OCI-LY1 (cell line): ENCODE data around the gene BCKDK.

Source experiments
- EZH2 ChIP-seq: fragments of 200-600 bp; sonication (generic), shearing (Covaris generic); IDR thresholded peaks from 2 replicates; pipeline ENCODE4 v1.8.0; 2017; ENCODE audit warnings: borderline replicate concordance, mixed run types, mild to moderate bottlenecking, antibody characterized with exemption, low read length, moderate library complexity, mixed read lengths
- TF ChIP-seq, protein P1 (sequence below): fragments of 200-600 bp; sonication (generic), shearing (Covaris generic); IDR thresholded peaks from 2 replicates; pipeline ENCODE4 v1.5.1; 2017; ENCODE audit warnings: mild to moderate bottlenecking, antibody characterized with exemption, low read length, moderate library complexity, mixed read lengths

DNA sequence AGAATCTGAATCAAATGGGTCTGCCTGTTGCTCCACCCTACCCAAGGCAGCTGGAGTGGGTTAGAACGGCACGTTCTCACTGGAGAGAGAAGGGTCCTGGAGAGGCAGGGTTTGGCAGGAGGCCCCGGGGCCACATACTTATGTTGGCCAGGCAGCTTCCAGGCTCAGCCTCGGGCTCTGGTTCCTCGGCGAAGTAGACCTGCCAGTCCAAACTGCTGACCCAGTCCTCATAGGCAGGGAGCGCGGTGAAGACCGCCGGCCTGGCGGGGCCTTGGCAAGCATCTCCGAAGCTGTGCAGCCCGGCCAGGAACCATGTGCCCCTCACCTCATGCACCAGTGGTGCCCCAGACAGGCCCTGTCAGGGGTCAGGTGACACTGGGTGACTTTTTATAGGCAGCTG lies 24.2 kb upstream of the BCKDK start:
- no peak for TF ChIP-seq EZH2
- TF ChIP-seq, protein P1, sequence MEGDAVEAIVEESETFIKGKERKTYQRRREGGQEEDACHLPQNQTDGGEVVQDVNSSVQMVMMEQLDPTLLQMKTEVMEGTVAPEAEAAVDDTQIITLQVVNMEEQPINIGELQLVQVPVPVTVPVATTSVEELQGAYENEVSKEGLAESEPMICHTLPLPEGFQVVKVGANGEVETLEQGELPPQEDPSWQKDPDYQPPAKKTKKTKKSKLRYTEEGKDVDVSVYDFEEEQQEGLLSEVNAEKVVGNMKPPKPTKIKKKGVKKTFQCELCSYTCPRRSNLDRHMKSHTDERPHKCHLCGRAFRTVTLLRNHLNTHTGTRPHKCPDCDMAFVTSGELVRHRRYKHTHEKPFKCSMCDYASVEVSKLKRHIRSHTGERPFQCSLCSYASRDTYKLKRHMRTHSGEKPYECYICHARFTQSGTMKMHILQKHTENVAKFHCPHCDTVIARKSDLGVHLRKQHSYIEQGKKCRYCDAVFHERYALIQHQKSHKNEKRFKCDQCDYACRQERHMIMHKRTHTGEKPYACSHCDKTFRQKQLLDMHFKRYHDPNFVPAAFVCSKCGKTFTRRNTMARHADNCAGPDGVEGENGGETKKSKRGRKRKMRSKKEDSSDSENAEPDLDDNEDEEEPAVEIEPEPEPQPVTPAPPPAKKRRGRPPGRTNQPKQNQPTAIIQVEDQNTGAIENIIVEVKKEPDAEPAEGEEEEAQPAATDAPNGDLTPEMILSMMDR: no peak
